ENCODE data around the gene C8G.

DNA sequence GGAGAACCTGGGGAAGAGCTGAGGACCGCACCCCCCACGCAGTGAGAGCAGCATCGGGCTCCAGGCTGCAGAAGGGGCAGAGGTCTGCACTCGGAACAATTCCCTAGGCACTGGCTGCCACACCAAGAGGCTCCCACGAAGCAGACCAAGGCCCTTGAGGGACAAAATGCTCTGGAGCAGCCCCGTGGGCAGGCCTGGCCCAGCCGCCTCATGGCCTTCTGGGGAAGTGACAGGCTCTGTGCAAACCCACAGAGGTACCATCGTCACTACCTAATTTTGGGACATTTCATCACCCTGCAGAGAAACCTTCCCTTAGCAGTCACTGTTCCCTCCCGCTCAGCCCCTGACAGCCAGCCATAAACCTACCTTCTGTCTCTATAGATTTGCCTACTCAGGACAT lies 16.5 kb upstream of the C8G start:
- TF ChIP-seq, protein P1, sequence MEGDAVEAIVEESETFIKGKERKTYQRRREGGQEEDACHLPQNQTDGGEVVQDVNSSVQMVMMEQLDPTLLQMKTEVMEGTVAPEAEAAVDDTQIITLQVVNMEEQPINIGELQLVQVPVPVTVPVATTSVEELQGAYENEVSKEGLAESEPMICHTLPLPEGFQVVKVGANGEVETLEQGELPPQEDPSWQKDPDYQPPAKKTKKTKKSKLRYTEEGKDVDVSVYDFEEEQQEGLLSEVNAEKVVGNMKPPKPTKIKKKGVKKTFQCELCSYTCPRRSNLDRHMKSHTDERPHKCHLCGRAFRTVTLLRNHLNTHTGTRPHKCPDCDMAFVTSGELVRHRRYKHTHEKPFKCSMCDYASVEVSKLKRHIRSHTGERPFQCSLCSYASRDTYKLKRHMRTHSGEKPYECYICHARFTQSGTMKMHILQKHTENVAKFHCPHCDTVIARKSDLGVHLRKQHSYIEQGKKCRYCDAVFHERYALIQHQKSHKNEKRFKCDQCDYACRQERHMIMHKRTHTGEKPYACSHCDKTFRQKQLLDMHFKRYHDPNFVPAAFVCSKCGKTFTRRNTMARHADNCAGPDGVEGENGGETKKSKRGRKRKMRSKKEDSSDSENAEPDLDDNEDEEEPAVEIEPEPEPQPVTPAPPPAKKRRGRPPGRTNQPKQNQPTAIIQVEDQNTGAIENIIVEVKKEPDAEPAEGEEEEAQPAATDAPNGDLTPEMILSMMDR (IDR thresholded peaks at IDR 0.05; ENCODE audit: borderline replicate concordance, extremely low read depth, low read length, poor library complexity, severe bottlenecking) = no peak
- TF ChIP-seq EZH2 (IDR thresholded peaks at IDR 0.05; ENCODE audit: borderline replicate concordance, low read depth, low read length, severe bottlenecking) = no peak
